Activated T-cell treated with anti-CD3 and anti-CD28 coated beads for 4 hours (primary cell): ENCODE data around the gene SRGAP3.
A peak's percentile ranks its signal among the peaks of the same experiment; 100 is the strongest.
"Not testable (repeated sequence)": the region's sequence is repeated elsewhere in the genome, so short reads cannot be mapped to it uniquely, and the experiment has no call there.

ENCODE experiments used
- DNase-seq: peaks from one replicate; pipeline ENCODE4 v3.0.0-alpha.2; 2020

The SRGAP3 gene

DNA sequence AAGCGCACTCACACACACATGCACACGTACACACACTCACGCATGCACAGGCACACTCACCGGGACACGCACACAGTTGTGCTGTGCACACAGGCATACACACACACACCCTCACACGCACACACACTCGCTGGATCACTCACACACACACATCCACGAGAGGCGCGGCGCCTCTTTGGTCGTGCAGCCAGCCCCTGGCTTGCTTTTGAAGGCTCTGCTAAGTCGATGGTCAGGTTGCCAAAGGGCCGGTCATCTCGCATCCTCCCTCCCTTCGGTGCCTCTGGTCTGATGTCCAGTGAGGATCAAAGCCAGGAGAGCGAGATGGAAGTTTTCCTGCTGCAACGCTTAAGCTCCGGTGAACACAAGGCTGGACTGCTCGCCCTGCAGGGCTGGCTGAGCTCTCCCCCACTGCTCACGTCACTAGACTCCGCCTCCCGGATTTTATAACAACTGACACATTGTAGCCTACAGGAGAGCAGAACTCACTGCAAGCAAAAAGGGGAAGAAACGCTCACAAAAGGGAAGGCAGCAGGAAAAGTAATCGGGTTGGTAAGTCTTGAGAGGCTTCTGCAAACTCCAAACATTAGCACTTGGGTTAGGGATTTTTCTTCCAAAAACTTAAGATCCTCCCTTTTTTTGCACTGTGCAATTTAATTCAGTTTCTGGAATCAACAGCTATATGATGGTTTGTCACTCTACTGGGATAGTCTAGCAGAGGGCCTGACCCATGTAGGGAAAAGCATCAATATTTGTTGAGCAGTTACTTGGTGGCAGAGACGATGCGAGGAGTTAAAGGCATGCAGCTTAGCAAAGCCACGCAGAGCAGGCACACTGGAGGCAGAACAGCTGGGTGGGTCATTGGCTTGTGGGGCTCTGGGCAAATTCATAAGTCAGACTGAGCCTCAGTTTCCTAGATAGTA is at the start of gene SRGAP3:
Gene SRGAP3 (minus strand): TSS at position 374 of the 920 bp plus-strand sequence. CDS start 695 bp downstream, outside the sequence.
- peak; percentile 61 for DNase-seq

DNA sequence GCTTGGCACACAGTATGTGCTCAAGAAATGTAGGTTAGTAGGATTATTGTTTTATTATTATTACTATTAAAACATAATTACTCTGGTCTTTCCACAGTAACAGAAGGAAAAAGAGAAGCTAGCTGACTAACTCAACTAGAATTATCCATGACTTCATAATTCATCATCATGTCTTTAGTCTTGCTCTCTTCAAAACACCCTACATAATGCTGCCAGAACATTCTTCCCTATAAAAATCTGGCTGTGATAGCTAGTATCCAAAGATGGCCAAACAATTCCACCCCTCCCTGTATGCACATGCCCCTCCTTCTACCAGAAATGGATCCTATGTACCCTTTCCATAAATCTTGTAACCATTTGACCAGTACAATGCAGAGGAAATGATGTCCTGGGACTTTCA is 48.8 kb upstream of the SRGAP3 start:
- no peak for DNase-seq

DNA sequence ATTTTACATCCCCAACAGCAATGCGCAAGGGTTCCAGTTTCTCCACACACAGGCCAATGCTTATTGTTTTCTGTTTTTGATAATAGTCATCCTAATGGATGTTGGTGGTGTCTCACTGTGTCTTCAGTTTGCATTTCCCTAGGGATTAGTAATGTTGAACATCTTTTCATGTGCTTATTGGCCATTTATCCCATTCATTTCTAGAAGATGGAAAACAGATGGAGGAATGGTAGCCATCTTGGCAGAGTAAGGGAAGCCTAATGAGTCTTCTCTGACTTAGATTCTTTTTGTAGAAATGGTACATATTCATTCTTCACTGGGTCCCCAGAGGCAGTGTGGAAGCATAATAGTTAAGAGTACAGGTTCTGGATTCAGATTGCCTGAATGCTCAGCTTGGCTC is 46.8 kb upstream of the SRGAP3 start:
- no peak for DNase-seq

DNA sequence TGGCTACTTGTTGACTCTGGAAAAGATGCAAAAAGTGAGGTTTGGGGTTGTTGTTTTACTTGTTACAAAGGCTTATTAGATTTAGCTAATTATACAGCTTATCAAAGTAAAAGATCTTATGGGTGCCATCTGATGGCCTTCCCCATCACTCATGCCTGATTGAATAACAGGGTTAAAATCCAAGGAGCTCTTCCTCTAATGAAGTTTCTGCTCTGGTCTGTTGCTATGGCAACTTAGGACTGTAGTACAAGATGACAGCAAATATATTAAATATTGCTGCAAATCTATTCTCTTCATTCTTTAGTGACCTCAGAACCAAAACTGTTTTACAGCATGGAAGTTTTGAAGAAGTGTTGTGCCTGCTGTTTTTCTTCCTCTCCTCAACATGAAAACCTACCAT is 45.6 kb upstream of the SRGAP3 start:
- no peak for DNase-seq

DNA sequence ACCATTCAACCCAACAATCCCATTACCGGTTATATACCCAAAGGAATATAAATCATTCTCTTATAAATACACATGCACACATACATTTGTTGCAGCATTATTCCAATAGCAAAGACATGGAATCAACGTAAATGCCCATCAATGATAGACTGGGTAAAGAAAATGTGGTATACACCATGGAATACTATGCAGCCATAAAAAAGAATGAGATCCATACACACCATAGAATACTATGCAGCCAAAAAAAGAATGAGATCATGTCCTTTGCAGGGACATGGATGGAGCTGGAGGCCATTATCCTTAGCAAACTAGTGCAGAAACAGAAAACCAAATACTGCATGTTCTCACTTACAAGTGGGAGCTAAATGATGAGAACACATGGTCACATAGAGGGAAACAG is 44.5 kb upstream of the SRGAP3 start:
- not testable (repeated sequence) for DNase-seq

DNA sequence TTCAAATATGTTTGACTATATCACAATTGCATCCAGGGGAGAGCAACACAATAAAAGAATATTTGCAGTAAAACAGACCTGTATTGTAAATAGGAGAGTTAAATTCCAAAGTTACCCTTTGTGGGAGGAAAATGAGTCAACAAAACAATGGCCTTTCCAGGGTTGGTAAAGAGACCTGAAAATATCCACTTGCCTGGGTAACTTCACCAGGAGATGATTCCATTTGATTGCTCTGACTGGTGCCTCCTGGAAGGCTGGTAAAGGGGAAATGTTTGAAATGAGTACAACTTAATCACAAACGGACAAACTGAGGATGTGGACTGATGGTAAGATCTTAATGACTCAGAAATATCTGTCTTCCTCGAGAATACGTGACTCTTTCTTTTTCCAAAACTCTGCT is 43.6 kb upstream of the SRGAP3 start:
- no peak for DNase-seq

DNA sequence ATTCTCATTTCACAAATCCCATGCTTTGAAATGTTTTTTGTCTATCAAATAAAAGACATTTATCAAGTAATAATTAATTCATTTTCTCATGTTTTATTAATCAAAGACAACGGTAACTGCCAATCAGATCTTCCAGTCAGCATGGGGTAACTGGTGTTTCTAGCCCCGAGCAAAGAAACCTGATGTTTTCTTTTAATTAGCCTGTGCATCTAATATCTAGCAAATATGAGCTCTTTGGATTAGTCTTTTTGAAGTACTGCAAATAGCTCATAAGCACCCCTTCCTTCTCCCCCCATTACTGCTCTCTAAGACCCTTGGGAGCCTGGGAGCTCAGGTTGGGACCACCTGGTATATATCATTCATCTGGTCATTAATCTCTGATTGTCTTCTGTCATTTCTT is 43.1 kb upstream of the SRGAP3 start:
- no peak for DNase-seq

DNA sequence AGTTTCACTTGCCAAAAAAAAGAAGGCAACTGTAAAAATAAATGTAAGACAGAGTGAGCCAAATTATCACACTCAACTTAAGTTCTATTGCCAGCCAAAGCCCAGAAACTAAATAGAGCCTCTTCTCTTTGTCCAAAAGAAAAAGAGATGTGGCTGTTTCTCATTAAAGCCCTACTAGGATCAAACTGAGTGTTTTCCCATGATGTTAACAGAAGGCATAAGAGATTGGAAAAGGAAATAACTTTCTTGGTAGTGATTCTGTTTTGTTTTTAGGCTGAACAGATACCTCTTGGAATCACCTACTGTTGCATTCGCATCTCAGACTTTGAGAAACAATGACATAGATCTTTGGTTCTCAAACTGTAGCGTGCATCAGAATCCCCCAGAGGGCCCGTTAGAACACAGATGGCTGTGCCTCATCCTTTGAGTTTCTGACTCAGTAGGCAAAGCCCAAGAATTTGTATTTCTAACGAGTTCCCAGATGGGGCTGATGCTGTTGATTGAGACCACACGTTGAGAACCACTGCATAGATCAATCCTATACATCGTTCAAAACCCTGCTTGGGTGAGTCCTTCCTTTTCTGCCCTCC is 42.5 kb upstream of the SRGAP3 start:
- no peak for DNase-seq

DNA sequence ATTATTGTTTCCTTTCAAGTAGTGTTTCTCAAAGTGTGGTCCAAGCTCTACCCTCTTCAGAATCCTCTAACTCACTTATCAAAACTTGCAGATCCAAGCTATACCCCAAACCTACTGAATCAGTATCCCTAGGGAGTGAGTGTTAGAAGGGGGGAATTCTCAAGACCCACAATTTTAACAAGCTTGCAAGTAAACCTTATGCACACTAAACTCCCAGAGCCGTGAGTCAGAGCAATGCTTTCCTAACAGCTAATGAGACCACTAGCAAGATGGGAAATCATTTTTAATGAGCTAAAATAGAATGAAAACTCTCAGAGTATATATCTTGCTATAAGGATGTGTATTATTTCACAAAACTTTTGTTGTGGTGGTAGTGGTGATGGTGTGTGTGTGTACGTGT is 41.1 kb upstream of the SRGAP3 start:
- DNase-seq: no peak

DNA sequence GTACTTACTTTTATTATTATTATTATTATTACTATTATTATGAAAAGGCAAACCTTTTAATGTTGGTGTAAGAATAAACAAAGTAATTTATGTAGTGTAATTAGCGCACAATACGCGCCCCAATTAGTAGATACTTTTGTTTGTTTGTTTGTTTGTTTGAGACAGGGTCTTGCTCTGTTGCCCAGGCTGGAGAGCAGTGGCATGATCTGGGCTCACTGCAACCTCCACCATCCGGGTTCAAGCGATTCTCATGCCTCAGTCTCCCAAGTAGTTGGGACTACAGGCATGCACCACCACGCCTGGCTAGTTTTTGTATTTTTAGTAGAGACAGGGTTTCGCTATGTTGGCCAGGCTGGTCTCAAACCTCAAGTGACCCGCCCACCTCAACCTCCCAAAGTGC is 32.1 kb upstream of the SRGAP3 start:
- DNase-seq: not testable (repeated sequence)

DNA sequence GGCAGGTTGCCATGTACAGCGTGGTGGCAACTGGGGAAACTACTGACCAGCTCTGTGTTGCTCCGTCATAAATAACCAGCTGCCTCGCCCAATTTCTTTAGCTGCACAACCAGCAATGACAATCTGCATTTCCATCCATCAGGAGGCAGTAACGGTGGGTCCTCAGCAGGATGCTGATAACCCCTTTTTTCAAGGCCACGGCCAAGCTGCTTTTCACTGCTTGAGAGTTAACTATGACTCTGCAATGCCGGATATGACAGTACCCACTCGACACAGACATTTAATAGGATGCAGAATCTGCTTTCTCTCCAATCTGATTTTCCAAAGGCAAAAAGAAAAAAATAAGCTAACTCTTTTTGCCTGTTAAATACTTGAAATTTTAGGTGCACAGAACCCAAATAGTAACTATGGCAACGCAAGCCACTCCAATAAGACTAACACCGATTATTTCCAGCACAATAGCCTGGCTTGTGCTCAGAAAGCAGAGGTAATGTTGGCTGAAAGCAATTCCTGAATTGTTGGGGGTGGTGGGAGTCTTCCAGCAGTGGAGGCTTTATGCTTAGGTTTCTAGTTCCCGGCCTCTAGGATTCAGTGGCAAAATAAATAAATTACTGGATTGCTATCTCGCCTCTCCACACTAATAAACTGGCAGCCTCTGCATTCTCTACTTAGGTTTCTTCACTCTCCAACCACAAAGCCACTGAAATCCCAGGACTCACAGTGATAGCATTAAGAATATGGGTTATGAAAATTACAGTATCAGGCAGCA is 31.2 kb upstream of the SRGAP3 start:
- DNase-seq: no peak

DNA sequence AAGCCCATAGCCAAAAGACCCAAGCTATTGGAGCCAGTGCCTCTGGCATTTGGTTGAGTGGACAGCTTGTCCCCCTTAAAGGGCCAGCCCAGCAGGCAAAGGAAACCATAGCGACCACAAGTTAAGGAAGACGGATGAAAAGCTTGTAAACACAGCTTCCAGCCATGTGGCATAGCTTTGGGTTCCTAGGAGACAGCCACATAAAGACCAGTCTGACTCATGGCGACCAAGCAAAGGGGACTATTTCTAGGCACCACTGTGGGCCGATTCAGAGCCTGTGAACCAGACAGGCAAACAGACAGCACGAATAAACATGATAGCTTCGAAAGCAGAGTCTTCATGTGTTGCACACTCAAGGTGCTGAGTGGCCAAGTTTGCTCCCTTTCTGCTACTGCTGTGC is 30.5 kb upstream of the SRGAP3 start:
- no peak for DNase-seq

DNA sequence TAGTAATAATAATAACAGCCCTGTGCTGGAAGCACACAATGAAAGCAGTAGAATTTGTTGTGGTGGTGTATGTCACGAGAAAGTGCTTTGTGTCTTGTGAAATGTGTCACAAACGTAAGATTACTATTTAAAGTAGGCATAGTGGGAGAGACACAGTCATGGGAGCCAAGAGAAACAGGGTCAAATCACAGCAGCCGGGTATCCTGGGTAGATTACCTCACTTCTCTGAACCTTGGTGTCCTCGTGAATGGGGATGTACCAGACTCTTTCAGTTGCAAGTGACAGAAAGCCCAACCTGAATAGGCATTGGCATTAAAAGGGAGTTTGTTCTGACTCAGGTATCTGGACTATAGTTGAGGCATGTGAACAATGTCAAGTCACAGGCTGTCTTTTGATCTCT is 29.1 kb upstream of the SRGAP3 start:
- no peak for DNase-seq

DNA sequence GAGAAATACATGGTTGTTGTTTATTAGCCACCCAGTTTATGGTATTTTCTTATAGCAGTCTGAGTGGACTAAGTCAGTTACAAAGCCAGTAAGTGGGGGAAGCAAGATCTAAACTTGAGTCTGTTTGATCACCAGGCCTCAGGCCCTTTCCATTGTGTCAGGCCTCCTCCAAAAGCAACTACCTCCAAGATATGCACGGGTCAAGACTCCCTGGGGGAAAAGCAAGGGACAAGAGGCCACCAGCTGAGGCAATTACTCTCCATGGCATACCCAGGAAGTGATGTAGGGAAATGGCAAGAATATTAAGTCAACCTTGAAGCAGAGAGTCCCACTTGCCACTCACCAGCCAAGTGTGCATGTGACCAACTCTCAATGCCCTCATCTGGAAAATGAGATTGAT is 28.6 kb upstream of the SRGAP3 start:
- DNase-seq: no peak

DNA sequence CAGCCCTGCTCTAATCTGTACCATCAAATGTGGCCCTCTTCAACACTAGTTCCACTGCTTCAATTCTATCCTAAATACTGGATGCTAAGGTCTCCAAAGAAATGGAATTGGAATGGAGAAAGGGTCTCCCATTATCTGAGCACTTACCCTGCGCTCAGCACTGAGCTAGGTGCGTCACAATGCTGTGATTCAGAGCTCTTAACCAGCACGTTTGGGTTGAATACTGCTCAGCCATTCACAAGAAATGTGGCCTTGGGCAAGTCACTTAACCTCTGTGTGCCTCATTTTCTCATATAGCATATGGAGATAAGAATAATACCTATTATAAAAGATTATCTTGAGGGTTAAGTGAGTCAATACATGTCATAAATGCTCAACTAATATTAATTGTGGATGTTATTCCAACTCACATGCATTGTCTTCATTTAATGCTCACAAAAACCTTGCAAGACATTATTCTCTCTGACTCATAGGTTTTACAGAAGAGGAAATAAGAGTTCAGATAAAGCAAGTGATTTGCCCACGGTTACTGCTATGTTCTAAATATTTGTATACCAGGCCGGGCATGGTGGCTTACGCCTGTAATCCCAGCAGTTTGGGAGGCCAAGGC is 27.4 kb upstream of the SRGAP3 start:
- DNase-seq: no peak

DNA sequence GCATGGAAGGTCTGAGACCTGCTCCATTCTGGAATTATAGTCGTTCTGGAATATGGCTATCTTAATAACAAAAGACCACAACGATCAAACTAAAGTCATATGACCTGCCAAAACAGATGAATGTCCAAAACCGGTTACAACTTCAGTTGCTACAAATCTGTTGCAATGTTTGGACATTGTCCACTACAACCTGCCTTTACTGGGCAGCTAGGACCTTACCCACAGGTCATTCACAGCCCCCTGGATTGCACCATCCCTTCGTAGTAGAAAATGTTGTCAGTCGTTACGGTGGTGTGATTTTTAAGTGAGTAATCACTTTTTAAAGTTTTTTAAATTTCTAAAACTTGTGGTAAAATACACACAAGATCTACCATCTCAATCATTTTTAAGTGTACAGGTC is 22.5 kb upstream of the SRGAP3 start:
- DNase-seq: no peak

DNA sequence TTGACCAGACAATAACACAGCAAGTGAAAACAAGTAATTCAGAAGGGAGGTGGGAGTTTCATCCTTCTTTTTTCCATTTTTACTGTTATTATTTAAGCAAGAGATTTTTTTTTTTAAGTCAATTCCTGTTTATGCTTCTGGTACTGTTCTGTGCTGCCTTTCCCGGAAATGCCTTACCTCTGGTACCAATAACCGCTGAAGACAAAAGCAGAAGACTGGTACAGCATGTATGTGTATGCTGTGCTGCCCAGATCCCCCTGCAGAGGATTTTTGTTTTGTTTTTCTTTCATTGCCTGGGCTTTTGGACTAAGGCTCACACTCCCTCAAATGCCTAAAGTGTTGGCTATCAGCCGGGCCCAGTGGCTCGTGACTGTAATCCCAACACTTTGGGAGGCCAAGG is 21.3 kb upstream of the SRGAP3 start:
- DNase-seq: no peak

DNA sequence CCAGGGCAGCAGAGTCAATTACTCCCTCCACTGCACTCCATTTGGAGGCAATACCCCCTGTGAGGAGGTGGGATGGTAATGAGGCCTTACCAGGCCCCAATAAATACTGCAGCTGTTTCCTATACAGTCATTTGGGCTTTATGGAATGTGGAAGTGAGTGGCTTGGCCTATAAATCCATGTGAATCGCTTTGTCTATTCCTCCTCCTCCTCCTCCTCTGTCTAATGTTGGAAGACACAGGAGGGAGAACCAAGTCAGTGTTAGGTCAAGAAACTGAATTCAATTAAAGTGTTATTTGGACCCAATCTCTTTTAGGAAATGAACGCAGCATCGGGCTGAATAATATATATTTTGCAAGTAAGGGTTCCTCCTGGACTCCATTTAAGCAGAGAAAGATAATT is 17.3 kb upstream of the SRGAP3 start:
- no peak for DNase-seq

DNA sequence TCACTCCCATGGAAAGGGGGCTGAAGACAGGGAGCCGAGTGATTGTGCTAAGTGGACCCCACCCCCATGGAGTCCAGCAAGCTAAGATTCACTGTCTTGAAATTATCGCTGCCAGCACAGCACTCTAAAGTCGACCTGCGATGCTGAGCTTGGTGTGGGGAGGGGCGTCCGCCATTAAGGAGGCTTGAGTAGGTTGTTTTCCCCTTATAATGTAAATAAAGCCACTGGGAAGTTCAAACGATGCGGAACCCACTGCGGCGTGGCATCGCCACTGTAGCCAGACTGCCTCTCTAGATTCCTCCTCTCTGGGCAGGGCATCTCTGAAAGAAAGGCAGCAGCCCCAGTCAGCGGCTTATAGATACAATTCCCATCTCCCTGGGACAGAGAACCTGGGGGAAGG is 10.9 kb upstream of the SRGAP3 start:
- no peak for DNase-seq

DNA sequence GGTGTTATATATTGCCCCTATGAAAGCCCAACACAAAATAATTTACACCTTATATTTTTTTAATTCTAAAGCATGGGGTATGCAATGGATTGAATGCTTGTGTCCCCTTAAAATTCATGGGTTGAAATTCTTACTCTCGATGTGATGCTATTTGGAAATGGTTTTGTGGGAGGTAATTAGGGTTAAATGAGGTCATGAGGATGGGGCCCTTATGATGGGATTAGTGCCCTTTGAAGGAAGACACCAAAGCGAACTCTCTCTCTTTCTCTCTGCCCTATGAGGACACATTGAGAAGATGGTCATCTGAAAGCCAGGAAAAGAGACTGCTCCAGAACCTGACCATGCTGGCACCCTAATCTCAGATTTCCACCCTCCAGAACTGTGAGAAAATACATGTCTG is 7.6 kb upstream of the SRGAP3 start:
- no peak for DNase-seq

DNA sequence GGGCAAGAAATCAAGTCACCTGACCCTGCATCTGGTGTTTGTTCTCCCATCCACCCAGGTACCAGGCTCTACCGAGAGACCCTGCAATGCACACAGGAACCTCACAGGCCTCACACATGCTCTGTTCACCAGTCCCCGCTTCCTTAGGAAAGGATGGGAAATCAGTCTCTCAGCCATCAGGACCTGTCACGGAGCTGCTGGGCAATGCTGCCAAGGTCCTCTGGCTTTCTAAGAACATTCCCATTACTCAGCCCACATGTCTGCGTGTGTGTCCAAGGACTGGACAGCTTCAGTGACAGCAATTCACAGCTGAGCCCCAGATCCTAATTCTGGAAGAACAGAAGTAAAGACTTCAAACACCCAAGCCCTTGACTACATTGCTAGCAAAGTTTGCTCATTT is 6.5 kb upstream of the SRGAP3 start:
- DNase-seq: no peak

DNA sequence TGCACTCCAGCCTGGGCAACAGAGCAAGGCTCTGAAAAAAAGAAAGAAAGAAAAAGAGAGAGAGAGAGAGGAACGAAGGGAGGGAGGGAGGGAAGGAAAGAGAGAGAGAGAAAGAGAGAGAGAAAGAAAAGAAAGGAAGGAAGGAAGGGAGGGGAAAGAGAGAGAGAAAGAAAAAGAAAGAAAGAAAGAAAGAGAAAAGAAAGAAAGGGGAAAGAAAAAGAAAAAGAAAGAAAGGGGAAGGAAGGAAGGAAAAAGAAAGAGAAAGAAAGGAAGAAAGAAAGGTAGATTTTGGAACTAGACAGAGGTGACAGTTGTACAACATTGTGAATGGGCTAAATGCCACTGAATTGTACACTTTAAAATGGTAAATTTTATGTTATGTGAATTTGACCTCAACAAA is 5.3 kb upstream of the SRGAP3 start:
- DNase-seq: no peak

DNA sequence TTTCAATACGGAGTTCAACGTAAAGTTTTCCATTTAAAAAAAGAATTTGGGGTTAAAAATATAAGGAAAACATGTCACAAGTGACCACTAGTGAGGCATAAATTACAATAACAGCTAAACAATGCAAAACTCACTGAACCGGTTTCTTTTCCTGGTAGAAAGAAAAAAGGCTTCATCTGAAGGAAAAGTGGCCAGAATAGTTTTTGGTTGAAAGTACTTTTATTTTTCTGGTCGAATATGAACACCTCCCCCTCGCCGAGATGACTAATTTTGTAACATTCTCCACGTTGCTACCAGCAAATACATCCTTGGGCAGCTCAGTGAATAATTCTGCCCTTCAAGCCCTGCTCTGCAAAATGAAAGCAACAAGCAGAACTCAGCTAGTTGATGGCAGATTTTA is 3.9 kb upstream of the SRGAP3 start:
- DNase-seq: no peak
